Mesothelial cell of epicardium (in vitro differentiated cells): ENCODE data around the gene DUSP18. TPM values are rescaled to one million over a fixed set of nuclear protein-coding genes. Genes with fewer than 3 reads are reported as not detected.

Experiments used
- DNase-seq, 2 experiments: peaks; one replicate each; pipeline ENCODE4 v3.0.0; 2021; ENCODE audit warnings: low spot score in 2 of 2; ENCODE audit not compliant: unreplicated experiment in 2 of 2
- H3K27ac Mint-ChIP-seq: 2 replicates; pipeline ENCODE4 v1.8.0; 2021; ENCODE audit warnings: mixed read lengths
- H3K27me3 Mint-ChIP-seq: 2 replicates; pipeline ENCODE4 v1.8.0; 2021; ENCODE audit warnings: low read depth, mixed read lengths
- H3K36me3 Mint-ChIP-seq: 2 replicates; pipeline ENCODE4 v1.8.0; 2021; ENCODE audit warnings: mixed read lengths
- H3K4me1 Mint-ChIP-seq: 2 replicates; pipeline ENCODE4 v1.8.0; 2021; ENCODE audit warnings: mixed read lengths
- H3K4me3 Mint-ChIP-seq: 2 replicates; pipeline ENCODE4 v1.8.0; 2021; ENCODE audit warnings: mild to moderate bottlenecking, moderate library complexity, mixed read lengths
- H3K9me3 Mint-ChIP-seq: 2 replicates; pipeline ENCODE4 v1.8.0; 2021; ENCODE audit warnings: mixed read lengths
- total RNA-seq: library from RNA; stranded (reverse); gene quantifications from 3 replicates; pipeline ENCODE4 v1.2.1, GENCODE V29; 2021
- TF ChIP-seq, protein P1 (sequence below): fragments of 200-600 bp; sonication (generic); IDR thresholded peaks from one replicate; pipeline ENCODE4 v1.5.0; 2021; ENCODE audit warnings: antibody characterized with exemption; ENCODE audit not compliant: unreplicated experiment

Gene DUSP18
- total RNA-seq, 1 donor from 2014 or later: 6.2 TPM

DNA sequence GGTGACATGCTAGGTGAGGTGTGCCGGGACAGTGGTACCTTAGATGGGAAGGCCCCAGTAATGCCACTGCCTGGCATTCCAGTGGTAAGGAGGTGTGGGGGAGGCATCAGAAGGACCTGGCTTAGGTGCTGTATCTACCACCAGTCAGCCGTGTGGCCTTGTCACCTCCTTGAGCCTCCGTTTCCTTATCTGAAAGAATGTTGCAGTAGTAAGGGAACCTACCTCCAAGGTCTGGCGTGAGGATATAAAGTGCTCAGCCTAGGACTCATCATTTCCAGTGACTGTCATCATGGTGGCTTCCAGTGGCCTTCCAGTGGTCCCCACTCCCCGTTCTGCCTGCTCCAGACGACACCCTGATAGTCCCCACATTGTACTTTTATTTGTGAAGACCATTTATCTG lies 6.8 kb upstream of the DUSP18 start:
- TF ChIP-seq, protein P1, sequence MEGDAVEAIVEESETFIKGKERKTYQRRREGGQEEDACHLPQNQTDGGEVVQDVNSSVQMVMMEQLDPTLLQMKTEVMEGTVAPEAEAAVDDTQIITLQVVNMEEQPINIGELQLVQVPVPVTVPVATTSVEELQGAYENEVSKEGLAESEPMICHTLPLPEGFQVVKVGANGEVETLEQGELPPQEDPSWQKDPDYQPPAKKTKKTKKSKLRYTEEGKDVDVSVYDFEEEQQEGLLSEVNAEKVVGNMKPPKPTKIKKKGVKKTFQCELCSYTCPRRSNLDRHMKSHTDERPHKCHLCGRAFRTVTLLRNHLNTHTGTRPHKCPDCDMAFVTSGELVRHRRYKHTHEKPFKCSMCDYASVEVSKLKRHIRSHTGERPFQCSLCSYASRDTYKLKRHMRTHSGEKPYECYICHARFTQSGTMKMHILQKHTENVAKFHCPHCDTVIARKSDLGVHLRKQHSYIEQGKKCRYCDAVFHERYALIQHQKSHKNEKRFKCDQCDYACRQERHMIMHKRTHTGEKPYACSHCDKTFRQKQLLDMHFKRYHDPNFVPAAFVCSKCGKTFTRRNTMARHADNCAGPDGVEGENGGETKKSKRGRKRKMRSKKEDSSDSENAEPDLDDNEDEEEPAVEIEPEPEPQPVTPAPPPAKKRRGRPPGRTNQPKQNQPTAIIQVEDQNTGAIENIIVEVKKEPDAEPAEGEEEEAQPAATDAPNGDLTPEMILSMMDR: no peak
- H3K27me3 Mint-ChIP-seq: peaks cover 60% of the 10 kb centered on the region
- no peak overlapping the region for H3K4me3 Mint-ChIP-seq
- H3K36me3 Mint-ChIP-seq: no peaks in the 10 kb centered on the region
- DNase-seq: no peak
- peaks cover 2% of the 10 kb centered on the region for H3K4me1 Mint-ChIP-seq
- H3K27ac Mint-ChIP-seq: no peak overlapping the region
- H3K9me3 Mint-ChIP-seq: no peaks in the 10 kb centered on the region

DNA sequence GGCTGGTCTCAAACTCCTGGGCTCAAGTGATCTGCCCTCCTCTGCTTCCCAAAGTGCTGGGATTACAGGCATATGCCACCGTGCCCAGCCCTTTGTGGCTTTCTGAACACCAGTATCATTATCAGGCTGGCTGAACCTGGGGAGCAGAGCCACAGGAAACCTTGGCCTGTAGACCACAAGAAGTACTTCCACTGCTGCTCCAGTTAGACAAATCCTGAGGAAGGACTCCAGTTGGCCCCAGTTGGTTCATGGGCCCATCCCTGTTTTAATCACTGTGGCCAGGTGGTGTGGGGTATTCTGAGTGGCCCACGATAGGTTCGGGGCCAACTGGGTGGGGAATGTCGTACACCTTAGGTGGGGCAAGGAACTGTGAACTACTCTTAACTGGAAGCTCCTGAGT lies 5.5 kb upstream of the DUSP18 start:
- H3K27me3 Mint-ChIP-seq: peaks cover 64% of the 10 kb centered on the region

DNA sequence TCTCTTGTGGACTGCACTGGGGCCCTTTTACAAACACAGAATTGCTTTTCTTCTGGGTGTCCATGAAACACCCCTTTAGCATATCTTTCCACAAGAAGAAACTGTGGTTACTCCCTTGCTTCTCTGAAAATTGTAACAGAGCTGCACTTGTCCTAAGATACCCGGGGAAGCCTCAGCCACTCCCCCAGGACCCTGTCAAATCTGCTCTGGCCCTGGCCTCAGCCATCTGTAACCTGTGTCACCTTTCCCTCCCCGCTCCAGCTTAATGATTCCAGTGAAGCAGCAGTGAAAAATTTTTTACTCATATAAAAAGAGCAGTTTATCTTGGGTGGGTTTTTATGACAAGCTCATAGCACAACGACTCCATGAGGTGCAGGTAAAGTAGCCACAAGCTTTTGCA lies 3.4 kb upstream of the DUSP18 start:
- no peak for DNase-seq
- Mint-ChIP-seq H3K4me3 (no peak overlapping the region), H3K4me1 (peaks cover 13% of the 10 kb centered on the region), H3K36me3 (no peaks in the 10 kb centered on the region), H3K9me3 (no peaks in the 10 kb centered on the region), H3K27ac (no peak overlapping the region), H3K27me3 (peaks cover 50% of the 10 kb centered on the region)
- TF ChIP-seq, protein P1: no peak

More for the DNA sequence above, 5.5 kb upstream of the DUSP18 start:
- TF ChIP-seq, protein P1: no peak
- no peak for DNase-seq
- Mint-ChIP-seq H3K9me3 (no peaks in the 10 kb centered on the region), H3K36me3 (no peaks in the 10 kb centered on the region), H3K4me1 (peaks cover 7% of the 10 kb centered on the region), H3K27ac (no peak overlapping the region), H3K4me3 (no peak overlapping the region)

DNA sequence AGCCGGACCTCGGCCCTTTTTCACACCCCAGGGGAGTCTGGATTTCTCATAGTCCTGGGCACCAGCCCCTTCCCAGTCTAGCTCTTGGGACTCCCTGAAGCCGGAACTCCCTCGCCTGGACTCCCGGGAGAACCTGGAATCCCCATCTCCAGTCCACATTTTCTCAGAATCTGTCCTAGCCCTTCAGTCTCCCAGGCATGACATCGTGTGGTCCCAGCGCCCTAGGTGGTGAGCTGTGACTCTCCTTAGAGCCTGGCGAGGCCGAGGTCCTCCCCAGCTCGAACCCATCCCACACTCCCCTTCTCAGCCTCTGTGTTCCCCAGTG lies 673 bp upstream of the DUSP18 start:
- peaks cover 13% of the 10 kb centered on the region for H3K4me1 Mint-ChIP-seq
- no peaks in the 10 kb centered on the region for H3K9me3 Mint-ChIP-seq
- DNase-seq: no peak
- peaks cover 37% of the 10 kb centered on the region for H3K27me3 Mint-ChIP-seq
- TF ChIP-seq, protein P1: no peak
- H3K4me3 Mint-ChIP-seq: peak overlapping the region; percentile 98
- peaks cover 5% of the 10 kb centered on the region for H3K36me3 Mint-ChIP-seq
- H3K27ac Mint-ChIP-seq: peak overlapping the region; percentile 44

DNA sequence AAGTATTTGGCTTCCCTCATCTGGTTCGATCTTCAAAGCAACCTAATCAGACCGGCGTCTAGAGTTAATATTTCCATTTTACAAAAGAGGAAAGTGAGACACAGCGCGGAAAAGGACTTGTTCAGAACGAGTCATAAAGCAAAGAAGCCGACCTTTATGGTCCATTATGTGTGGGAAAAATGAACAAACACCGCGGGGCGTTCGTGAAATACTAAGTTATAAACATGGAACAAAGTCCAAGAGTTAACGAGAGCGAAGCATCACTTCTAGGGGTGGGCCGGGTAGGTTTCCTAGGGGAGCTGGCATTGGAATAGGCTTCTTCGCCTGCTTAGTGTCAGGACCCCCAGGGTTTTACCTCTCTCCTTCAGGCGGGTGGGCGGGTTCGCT lies 575 bp downstream of the DUSP18 start:
- TF ChIP-seq, protein P1: no peak
- DNase-seq: no peak
- Mint-ChIP-seq H3K4me3 (peak overlapping the region; percentile 98), H3K4me1 (peaks cover 13% of the 10 kb centered on the region), H3K36me3 (peaks cover 14% of the 10 kb centered on the region), H3K27ac (no peak overlapping the region), H3K27me3 (peaks cover 37% of the 10 kb centered on the region), H3K9me3 (no peaks in the 10 kb centered on the region)

DNA sequence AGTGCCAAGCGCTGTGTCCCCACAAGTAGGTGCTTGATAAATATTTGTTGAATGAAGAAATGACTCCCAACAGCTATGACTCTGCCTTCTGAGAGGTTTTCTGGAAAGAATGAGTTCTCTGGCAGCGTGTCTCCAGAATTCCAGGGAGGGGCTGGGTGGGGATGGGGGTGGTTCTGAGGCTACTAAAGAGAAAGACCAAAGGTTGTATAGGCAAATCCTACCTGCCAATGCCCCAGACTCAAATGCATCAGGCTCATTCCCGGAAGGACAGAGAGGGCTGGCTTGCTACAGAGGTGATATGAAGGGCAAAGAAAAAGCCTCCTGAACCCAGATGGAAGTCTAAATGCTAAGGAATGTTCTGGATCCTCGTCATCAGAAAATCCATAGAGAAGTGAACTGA lies 1.9 kb downstream of the DUSP18 start:
- Mint-ChIP-seq H3K4me3 (no peak overlapping the region), H3K27me3 (peaks cover 29% of the 10 kb centered on the region), H3K27ac (no peak overlapping the region), H3K4me1 (peaks cover 13% of the 10 kb centered on the region), H3K9me3 (no peaks in the 10 kb centered on the region), H3K36me3 (peaks cover 14% of the 10 kb centered on the region)
- TF ChIP-seq, protein P1: no peak
- no peak for DNase-seq
